Sciatic nerve (tissue), 2 donors: Measurements from ENCODE around the gene PRM2. TPM values are rescaled to one million over a fixed set of nuclear protein-coding genes. Genes with fewer than 3 reads are reported as not detected.

Source experiments
- ATAC-seq: fragments of 200-7000 bp; cut with Tn5 transposase; one replicate; pipeline ENCODE4 v1.9.1; 2020; ENCODE audit warnings: mild to moderate bottlenecking, moderate library complexity
- DNase-seq: peaks from one replicate; pipeline ENCODE4 v3.0.0-alpha.2; 2020; ENCODE audit warnings: low spot score
- intact Hi-C: fragments of 100-400 bp; cut with DNase I; formaldehyde crosslinking; loops from one replicate; pipeline ENCODE4 v1.14.2; 2022
- total RNA-seq: library from RNA; stranded (reverse); fragmentation: NEBNext Ultra II Directional; extraction: Animal tissue kit (Norgen Biotek cat#: 25700); gene quantifications from one replicate; pipeline ENCODE4 v1.2.1, GENCODE V29; 2021
- donor health status: DM: no; HTN: no; CAD: no.
- donor health status: DM: no; HTN: no; CAD: no.

PRM2 gene
- total RNA-seq, 1 donor from 2014 or later: not detected

GRCh38 chr16:11271610-11272009 is 4.7 kb downstream of the PRM2 start:
- ATAC-seq (no peak), DNase-seq (no peak)
- intact Hi-C loops: no loop called here

DNA sequence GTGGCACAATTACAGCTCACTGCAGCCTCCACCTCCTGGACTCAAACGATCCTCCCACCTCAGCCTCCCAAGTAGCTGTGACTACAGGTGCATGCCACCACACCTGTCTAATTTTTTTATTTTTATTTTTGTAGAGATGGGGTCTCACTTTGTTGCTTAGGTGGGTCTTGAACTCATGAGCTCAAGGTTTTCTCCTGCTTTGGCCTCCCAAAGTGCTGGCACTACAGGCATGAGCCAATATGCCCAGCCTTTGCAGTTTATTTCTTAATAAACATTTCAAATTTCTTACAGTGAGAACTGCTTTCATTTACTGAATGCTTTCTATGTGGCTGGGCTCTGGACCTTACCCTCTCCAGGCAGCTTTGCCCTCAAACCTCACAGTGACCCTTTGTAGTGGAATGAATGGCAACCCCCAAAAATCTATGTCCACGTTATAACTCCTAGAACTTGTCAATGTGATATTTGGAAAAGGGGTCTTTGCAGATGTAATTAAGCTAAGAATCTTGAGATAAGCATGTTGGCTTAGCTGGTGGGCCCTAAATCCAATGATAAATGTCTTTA is 5.6 kb downstream of the PRM2 start:
- intact Hi-C loops: no loop called here
- ATAC-seq: no peak
- DNase-seq: no peak

GRCh38 chr16:11268921-11269375 is 7.3 kb downstream of the PRM2 start, which contains the start of gene TNP2:
Gene TNP2 (minus strand): TSS chr16:11269325. CDS start chr16:11269262, 63 bp downstream.
- DNase-seq (no peak), ATAC-seq (no peak)
- intact Hi-C loops: no loop called here

DNA sequence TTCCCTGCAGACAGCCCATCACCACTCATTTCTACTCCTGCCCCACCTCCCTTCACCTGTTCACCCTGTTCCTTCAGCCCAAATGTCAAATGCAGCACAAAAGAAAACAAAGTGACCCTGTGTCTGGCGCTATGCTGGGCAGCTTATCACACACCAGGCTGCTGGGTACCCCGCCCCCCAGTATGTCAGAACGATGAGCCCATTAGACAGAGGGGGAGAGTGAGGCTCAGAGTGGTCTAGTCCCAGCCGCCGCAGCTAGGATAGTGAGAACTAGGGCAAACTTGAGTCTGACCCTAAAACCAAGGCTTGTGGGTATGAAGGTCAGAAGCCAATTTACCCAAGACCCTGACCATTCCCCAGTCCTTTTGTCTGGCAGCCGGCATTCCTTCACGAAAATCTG is 11.2 kb downstream of the PRM2 start:
- intact Hi-C loops: no loop called here
- no peak for ATAC-seq
- DNase-seq: no peak

- intact Hi-C loops: no loop called here
- ATAC-seq: no peak
- no peak for DNase-seq
Observed at GRCh38 chr16:11264155-11264832, 12.0 kb downstream of the PRM2 start.

GRCh38 chr16:11263737-11264136 is 12.5 kb downstream of the PRM2 start:
- intact Hi-C loops: no loop called here
- ATAC-seq: no peak
- DNase-seq: no peak

DNA sequence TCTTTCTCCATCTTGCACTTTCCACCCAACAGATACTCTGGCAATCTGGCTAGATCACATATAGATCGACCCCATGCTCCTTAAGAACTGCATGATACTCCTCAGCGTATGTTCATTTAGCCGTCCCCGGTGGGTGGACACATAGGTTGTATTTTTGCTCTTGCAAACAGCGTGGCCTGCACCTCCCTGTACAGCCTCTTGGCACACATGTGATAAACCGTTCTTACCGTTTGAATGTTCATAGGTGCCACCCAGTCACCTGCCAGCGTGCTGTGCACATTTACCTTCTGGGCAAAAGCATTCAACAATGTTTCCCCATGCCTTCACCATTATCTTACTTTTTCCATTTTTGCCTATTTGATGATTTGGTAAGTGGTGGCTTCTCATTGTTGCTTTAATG is 13.4 kb downstream of the PRM2 start:
- intact Hi-C loops: no loop called here
- ATAC-seq: no peak
- no peak for DNase-seq

GRCh38 chr16:11260596-11260966 is 15.7 kb downstream of the PRM2 start:
- intact Hi-C loops: no loop called here
- no peak for DNase-seq
- ATAC-seq: no peak

DNA sequence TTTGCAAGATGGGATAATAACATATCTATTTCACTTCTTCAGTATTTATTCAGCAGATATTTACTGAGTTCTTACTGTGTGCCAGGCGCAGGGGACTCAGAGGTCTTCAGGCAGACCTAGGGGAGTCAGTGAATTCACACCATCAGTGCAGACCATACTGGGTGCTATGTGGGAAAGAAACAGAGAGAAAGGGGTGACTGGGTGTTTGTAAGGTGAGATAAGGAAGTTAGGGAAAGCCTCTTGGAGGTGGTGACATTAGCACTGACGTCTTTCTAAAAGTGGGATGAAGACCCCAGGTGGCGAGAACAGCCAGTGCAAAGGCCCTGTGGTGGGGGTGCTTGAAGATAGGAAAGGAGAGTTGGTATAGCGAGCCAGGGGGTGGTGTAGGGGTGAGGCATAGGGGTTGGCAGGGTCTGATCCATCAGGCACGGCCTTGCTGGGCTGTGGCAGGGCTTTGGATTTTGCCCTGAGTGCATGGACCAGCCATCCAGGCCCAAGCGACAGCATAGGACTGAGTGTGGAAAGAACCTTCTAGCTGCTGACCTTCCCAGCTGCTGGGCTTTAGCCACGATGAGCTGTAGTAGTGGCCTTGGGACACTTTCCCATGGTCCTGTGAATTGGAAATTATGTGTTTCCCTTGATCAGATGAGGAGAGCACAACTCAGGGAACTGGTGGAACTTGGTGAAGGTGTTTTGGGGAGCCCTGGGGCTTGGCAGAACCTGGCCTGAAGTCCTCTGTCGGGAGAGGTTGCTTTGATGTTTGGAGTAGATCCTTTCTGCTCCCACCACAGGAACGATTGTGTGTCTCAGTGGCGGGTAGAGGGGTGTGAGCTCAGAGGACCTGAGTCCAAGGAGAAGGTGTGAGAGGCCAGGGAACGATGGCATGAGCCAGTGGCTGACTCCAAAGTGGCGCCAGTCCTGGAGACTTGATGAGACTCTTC is 16.4 kb downstream of the PRM2 start:
- no peak for ATAC-seq
- intact Hi-C loops: loop anchor here (10.0 kb wide), 1 partner anchor 85 kb away; the partner anchor contains the start of gene RMI2

DNA sequence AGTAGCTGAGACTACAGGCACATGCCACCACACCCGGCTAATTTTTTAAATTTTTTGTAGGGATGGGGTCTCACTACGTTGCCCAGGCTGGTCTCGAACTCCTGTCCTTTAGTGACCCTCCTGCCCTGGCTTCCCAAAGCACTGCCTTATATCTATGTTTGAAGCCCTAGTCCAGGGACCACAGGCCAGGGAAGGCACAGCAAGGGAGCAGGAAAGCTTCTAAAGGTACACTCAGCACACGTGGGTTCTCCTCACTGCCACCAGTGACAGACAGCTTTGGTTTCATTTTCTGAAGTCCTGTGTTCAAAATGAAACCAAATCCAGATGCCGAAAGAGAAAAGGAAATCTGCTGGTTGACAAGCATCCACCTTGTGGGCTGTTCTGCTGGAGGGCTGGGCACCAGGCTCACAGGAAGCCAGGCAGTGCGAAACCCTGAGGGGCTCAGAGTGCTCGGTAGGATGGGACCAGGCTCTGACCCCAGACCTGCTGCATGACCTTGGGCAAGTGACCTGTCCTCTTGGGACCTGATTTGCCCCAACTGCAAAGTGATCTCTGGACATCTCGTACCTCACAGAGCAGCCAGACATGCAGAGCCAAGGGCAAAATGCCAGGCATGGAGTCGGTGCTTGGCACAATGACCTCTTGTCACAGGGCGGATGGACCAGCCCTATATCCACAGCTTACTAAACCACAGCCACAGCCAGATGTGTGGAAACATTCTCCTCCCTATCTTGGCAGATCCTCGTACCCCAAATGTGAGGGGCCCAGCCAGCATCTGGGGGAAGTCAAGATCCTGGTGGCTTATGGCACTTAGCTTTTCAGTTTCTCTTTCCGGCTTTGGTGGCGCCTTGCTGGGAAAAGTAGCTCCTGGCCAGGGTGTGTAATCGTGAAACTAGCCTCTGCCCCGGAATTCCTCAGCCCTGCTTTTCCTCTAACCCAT is 17.5 kb downstream of the PRM2 start:
- intact Hi-C loops: loop anchor here (10.0 kb wide), 1 partner anchor 86 kb away; the partner anchor contains the start of gene RMI2
- ATAC-seq (no peak), DNase-seq (peak; percentile 66)

More for the DNA sequence above, 16.4 kb downstream of the PRM2 start:
- no peak for DNase-seq

DNA sequence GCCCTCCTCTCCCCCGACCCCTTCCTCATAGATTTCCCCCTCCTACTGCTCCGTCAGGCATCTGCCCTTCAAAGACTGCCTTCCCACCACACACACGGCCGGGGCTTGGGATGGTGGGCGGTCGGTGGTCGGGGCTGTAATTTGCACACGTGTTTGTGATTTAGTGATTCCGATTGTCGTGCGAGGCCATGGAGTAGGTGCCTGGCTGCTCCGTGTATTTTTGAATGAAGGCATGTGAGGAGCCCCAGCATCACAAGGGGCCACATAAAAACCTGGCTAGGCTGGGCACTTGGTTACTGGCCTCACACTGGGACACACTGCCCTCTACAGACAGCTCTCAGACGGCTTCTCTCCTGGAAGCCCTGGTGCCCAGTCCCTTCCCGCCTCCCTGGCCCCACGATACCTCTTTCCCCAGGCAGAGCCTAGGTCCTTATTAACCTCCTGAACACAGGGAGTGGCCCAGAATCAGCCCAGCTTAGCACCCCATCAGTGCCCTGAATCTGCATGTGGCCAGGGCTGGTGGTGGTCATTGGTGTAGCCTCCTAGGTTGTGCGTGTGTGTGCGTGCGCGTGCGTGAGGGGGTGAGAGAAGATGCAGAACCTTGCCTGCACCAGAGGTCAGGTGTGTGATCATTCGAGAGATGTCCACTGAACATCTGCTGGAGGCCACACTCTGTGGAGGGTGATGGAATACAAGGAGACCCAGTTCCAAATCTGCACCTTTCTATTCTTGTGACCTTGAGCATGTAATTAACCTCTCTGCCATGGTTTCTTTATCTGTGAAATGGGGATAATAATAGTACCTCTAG is 18.9 kb downstream of the PRM2 start:
- intact Hi-C loops: loop anchor here (2.0 to 10.0 kb wide), 2 partner anchors 87 to 289 kb away; partner anchors contain the start of gene RMI2
- peak; percentile 89 for ATAC-seq
- DNase-seq: peak; percentile 87

GRCh38 chr16:11256661-11257130 is 19.6 kb downstream of the PRM2 start:
- ATAC-seq: peak; percentile 71
- peak; percentile 81 for DNase-seq

DNA sequence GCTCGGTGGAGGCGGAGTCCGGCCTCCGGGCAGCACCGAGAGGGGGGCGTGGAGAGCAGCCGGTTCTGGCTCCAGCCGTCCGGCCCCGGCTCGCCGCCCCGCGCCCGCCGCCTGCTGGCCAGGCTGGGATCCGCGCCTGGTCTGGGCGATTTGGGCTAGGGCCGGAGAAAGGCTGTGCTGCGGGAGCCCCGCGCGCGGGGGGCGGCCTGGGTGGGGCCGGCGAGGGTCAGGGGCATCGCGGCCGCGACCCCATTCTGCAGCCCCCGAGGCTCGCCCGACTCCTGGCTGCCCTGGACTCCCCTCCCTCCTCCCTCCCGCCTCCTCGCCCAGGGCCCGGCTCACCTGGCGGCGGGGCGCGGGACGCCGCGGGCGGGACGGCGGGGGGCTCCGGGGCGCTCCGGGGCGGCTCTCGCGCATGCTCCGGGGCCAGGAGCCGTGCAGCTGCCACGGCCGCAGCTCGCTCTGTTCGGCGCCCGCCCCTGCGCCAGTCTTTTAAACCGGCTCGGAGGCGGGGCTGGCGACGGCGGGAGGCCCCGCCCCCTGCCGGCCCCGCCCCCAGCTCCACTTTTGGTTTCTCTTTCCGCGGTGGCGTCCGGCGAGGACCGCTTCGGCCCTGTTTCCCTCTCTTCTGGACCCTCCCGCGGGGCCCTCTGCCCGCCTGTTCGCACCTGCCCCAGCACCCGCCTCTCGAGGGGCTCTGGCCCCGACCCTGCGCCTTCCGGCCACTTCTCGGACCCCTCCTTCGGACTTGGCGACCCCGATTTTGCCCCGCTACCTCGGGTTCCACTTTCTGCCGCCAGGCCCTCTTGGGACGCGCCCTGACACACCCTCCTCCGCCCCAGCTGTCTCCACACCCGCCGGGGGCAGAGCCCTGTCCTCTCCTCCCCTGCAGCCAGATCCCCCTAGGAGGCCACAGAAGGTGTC is 20.3 kb downstream of the PRM2 start, which contains the start of gene SOCS1:
SOCS1 (minus strand) TSS at position 468 of the 924 bp plus-strand sequence. CDS start 726 bp downstream, outside the sequence.
- DNase-seq (peak; percentile 91), ATAC-seq (peak; percentile 84)
- intact Hi-C loops: loop anchor here (2.0 to 10.0 kb wide), 2 partner anchors 89 to 287 kb away; partner anchors contain the start of gene RMI2

More at GRCh38 chr16:11256661-11257130, 19.6 kb downstream of the PRM2 start:
- intact Hi-C loops: loop anchor here (2.0 to 10.0 kb wide), 2 partner anchors 88 to 288 kb away; partner anchors contain the start of gene RMI2

GRCh38 chr16:11254913-11255736 is 21.2 kb downstream of the PRM2 start:
- DNase-seq (peak; percentile 69), ATAC-seq (no peak)
- intact Hi-C loops: loop anchor here (5.0 to 10.0 kb wide), 2 partner anchors 90 to 1413 kb away; partner anchors contain the start of gene RMI2
